GM20000 (cell line): ENCODE results near the gene SLC9C1.

Experiments
- DNase-seq: peaks from one replicate; pipeline ENCODE4 v3.0.0; 2012; ENCODE audit warnings: low spot score
- TF ChIP-seq, protein P1 (sequence below): IDR thresholded peaks from 2 replicates; pipeline ENCODE4 v1.5.1; 2012; ENCODE audit warnings: mild to moderate bottlenecking, control low read depth; ENCODE audit errors: extremely low read depth, missing control alignments

SLC9C1 gene

DNA sequence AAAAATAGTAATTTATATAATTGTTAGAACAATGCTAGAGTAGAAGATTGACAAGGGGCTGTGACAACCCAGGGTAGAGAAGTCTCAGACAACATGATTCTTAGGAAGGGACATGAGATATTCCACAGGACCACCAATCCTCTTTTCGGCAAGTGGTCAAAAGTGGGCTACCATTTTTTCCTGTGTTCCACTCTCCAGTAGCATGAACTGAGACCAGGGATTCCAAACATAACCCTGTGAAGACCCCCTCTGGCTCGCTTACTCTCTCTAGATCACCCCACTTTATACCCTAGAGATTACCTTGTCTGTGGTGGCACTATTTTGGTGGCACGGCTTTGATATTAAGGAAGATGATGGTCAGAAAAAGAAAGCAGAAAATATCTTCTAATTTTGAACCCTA lies 161.9 kb downstream of the SLC9C1 start:
- no peak for DNase-seq

DNA sequence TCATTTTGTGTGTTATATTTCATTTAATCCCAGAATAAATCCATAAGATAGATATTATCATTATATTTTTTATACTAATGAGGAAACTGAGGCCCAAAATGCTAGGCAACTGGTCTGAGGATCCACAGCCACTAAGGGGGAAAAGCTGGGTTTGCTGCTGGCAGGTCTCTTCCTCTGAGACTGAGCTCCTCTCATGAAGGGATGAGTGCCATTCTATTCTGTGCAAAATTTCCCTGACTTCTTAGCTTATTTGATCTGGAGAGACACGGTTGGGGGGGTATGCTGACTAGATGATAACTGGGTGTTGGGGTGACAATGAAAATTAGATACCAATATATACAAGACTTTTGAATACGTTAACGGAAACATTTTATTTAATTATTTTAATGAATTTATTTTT lies 162.9 kb downstream of the SLC9C1 start:
- TF ChIP-seq, protein P1, sequence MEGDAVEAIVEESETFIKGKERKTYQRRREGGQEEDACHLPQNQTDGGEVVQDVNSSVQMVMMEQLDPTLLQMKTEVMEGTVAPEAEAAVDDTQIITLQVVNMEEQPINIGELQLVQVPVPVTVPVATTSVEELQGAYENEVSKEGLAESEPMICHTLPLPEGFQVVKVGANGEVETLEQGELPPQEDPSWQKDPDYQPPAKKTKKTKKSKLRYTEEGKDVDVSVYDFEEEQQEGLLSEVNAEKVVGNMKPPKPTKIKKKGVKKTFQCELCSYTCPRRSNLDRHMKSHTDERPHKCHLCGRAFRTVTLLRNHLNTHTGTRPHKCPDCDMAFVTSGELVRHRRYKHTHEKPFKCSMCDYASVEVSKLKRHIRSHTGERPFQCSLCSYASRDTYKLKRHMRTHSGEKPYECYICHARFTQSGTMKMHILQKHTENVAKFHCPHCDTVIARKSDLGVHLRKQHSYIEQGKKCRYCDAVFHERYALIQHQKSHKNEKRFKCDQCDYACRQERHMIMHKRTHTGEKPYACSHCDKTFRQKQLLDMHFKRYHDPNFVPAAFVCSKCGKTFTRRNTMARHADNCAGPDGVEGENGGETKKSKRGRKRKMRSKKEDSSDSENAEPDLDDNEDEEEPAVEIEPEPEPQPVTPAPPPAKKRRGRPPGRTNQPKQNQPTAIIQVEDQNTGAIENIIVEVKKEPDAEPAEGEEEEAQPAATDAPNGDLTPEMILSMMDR = no peak
- no peak for DNase-seq

More for the DNA sequence above, 161.9 kb downstream of the SLC9C1 start:
- TF ChIP-seq, protein P1 = no peak

DNA sequence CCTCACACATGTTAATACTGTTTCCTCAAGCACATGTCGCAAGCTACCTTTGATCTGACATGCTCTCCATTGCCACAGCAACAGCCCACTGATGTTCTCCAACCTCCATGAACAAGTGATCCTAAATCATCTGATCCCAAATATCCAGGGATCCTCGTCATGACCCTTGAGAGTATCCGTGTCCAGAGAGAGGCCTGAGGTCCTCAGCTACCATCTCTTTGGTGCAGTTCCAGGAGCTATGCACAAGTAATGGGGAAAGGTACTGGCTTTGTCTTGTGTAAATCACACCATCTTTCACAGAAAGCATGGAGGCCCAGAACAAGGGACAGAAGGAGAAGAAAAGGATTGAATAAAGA lies 163.4 kb downstream of the SLC9C1 start:
- DNase-seq = no peak
- TF ChIP-seq, protein P1 = no peak

DNA sequence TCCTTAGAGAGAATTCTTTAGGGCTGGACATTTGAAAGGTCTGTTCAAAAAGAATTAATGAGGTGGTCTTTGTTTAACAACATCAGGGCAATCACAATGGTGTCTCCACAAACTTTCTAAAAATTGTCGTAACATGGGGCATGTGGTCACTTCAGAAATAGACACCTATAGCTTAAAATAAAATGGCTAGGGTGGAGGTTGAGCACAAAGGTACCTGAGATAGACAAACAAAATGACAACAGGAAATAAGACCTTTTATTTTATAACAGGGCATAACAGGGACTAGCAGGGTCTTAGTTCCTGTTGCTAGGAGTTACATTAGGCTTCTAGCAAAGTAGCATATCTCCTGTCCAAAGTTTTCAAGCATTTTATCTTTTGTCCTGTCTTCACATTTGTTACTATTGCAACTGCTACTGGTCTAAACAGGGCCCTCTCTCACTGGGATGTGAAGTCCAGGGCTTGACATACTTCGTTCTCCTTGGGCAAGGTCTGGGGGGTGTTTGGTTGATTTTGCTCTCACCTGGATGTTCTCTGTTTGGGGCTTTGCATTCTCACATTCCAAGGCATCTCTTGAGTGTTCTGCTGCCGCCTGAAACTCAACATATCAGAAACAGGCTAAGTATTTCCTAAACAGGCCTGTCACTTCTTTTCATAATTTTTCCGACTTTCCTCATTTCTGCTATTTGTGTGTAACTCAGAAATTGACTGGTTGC lies 163.9 kb downstream of the SLC9C1 start:
- no peak for DNase-seq
- TF ChIP-seq, protein P1 = no peak

DNA sequence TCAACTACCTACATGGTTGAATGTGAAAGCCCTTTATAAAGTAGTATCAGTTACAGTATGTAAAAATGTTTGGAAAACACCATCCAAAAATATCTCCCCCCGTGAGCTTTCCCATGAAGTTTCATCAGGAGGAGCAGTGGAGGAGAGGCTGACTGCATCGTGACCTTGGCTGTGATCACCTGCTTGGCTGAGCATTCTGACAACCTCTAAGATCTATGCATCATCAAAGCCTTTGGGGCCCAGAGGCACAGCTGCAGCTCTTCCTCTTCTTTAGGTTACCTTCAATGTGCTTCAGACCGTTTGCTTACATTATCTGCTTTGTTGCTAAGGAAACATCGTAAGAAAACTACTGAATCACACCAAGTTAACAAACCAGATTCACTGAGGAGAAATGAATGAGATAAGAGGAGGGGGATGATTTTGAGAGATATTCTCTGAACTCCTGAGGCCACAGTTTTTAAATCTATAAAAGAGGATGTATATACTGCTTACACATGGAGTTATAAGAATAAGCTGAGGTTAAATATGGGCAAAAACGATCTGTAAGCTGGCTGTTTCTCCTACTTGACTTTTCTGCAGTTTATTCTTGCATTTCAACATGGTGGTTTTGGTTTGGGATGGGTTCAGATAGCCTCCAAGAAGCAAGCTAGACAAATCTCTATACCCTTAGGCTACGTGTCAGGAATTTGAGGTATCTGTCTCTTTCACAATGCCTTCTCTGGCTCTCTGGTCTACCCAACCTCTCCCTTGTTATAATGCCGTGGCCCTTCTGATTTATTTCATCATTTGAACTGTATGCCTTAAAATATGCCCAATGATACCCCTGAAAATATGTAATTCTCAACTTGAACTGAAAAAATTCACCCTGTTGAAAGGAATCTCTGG lies 164.9 kb downstream of the SLC9C1 start:
- TF ChIP-seq, protein P1 = no peak
- DNase-seq = no peak

DNA sequence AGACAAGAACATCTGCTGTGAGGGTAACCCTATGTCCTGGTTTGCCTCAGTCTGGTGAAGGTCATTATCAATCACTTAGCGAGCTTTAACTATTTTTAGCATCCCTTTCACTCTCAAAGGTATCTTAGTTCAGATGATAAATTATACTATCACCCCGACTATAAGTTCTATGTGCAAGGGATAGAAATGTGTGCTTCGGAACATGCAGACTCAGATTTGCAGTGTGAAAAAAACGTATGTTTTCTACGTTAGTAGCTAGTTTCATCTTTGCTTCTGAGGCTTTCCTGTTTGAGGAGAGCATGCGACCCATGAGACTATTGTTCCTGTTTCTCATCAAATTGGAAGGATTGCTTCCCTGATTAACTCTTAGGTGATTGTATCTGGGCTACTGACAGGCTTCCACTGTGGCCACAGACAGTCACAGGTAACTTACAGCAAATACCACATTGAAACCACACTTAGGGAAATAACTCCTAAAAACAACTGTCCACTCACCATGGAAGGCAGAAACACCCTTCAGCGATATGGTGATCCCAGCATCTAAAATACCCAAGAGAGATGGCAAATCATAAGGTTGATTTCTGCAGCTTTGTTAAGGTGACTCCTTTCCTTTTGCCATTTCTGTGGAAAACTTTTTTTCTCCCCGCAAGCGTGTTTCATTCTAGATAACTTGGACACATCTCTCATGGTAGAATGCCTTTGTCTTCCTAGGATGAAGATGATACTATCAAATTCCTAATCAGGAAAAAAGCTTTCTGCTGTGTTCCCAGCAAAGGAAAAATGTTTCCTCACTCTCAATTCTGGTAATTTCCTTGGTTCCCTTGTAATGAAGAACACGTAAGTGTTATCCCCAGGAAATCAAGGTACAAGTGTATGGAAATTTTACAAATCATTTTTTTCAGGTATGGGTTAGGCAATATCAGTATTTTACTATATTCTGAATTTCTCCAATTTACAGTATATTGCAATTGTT lies 166.2 kb downstream of the SLC9C1 start:
- TF ChIP-seq, protein P1 = no peak
- no peak for DNase-seq
